SK-N-SH treated with all-trans-retinoic acid at 6 μM for 48 hours (cell line): ENCODE measurements around the gene FRYL.
"Not testable (repeated sequence)": the region's sequence is repeated elsewhere in the genome, so short reads cannot be mapped to it uniquely, and the experiment has no call there.

Source experiments
- ATAC-seq: fragments of 200-7000 bp; cut with Tn5 transposase; 3 replicates; pipeline ENCODE4 v1.9.1; 2020; ENCODE audit warnings: mild to moderate bottlenecking, moderate library complexity
- ARNTL ChIP-seq: fragments of 450-650 bp; formaldehyde crosslinking; IDR thresholded peaks from 2 replicates; pipeline ENCODE4 v1.5.0; 2020; ENCODE audit warnings: low read depth, mild to moderate bottlenecking, moderate library complexity, borderline replicate concordance
- BACH2 ChIP-seq: fragments of 250-450 bp; sonication (Bioruptor Pico); IDR thresholded peaks from 2 replicates; pipeline ENCODE4 v1.9.0; 2021; ENCODE audit warnings: mild to moderate bottlenecking, borderline replicate concordance
- CREB5 ChIP-seq: fragments of 250-450 bp; sonication (Bioruptor Pico); IDR thresholded peaks from 2 replicates; pipeline ENCODE4 v1.5.1; 2020; ENCODE audit warnings: low read depth, mild to moderate bottlenecking, moderate library complexity
- CSDC2 ChIP-seq: fragments of 250-450 bp; sonication (Bioruptor Pico); IDR thresholded peaks from 2 replicates; pipeline ENCODE4 v1.5.0; 2020; ENCODE audit warnings: mild to moderate bottlenecking, moderate library complexity
- ESRRG ChIP-seq: fragments of 250-450 bp; sonication (Bioruptor Pico); IDR thresholded peaks from 2 replicates; pipeline ENCODE4 v1.6.1; 2021; ENCODE audit warnings: mild to moderate bottlenecking
- GLIS3 ChIP-seq: fragments of 250-450 bp; sonication (Bioruptor Pico); IDR thresholded peaks from 2 replicates; pipeline ENCODE4 v1.5.0; 2020; ENCODE audit warnings: mild to moderate bottlenecking, moderate library complexity
- OSR1 ChIP-seq: fragments of 250-450 bp; sonication (Bioruptor Pico); IDR thresholded peaks from 2 replicates; pipeline ENCODE4 v1.8.0; 2022; ENCODE audit warnings: moderate library complexity, mild to moderate bottlenecking, inconsistent platforms
- PATZ1 ChIP-seq: fragments of 250-450 bp; sonication (Bioruptor Pico); IDR thresholded peaks from 2 replicates; pipeline ENCODE4 v1.8.0; 2020; ENCODE audit warnings: mild to moderate bottlenecking, moderate library complexity, borderline replicate concordance
- POU6F1 ChIP-seq: fragments of 250-450 bp; sonication (Bioruptor Pico); IDR thresholded peaks from 2 replicates; pipeline ENCODE4 v1.8.0; 2021; ENCODE audit warnings: low read depth, mild to moderate bottlenecking, moderate library complexity, borderline replicate concordance
- RARB ChIP-seq: fragments of 250-450 bp; sonication (Bioruptor Pico); IDR thresholded peaks from 2 replicates; pipeline ENCODE4 v1.8.0; 2021; ENCODE audit warnings: mild to moderate bottlenecking, moderate library complexity
- SNAI2 ChIP-seq: fragments of 250-450 bp; sonication (Bioruptor Pico); IDR thresholded peaks from 2 replicates; pipeline ENCODE4 v1.5.0; 2020; ENCODE audit warnings: mild to moderate bottlenecking, moderate library complexity
- TCF4 ChIP-seq: fragments of 250-450 bp; sonication (Bioruptor Pico); IDR thresholded peaks from 2 replicates; pipeline ENCODE4 v1.8.0; 2021; ENCODE audit warnings: mild to moderate bottlenecking, moderate library complexity, borderline replicate concordance
- TOX ChIP-seq: fragments of 250-450 bp; sonication (Bioruptor Pico); IDR thresholded peaks from 2 replicates; pipeline ENCODE4 v1.8.0; 2021; ENCODE audit warnings: mild to moderate bottlenecking, moderate library complexity, borderline replicate concordance
- TSHZ2 ChIP-seq: fragments of 250-450 bp; sonication (Bioruptor Pico); IDR thresholded peaks from 2 replicates; pipeline ENCODE4 v1.5.0; 2020; ENCODE audit warnings: mild to moderate bottlenecking, moderate library complexity
- ZFP3 ChIP-seq: fragments of 250-450 bp; sonication (Bioruptor Pico); IDR thresholded peaks from 2 replicates; pipeline ENCODE4 v1.5.0; 2020; ENCODE audit warnings: mild to moderate bottlenecking, moderate library complexity
- ZFP30 ChIP-seq: fragments of 450-650 bp; formaldehyde crosslinking; IDR thresholded peaks from 2 replicates; pipeline ENCODE4 v1.5.0; 2022; ENCODE audit warnings: mild to moderate bottlenecking, moderate library complexity
- ZNF565 ChIP-seq: fragments of 450-650 bp; formaldehyde crosslinking; conservative IDR thresholded peaks from 2 replicates; pipeline ENCODE4 v1.5.0; 2020; ENCODE audit warnings: low read depth, mild to moderate bottlenecking, moderate library complexity
- ZNF70 ChIP-seq: fragments of 450-650 bp; formaldehyde crosslinking; IDR thresholded peaks from 2 replicates; pipeline ENCODE4 v1.5.0; 2020; ENCODE audit warnings: mild to moderate bottlenecking, moderate library complexity

FRYL gene

GRCh38 chr4:48816971-48817370, 36.9 kb upstream of the FRYL start (continued):
- TF ChIP-seq TSHZ2 (CRISPR knock-in tag) = no peak
- TF ChIP-seq ARNTL (CRISPR knock-in tag) = no peak
- TF ChIP-seq POU6F1 (CRISPR knock-in tag) = no peak
- no peak for TF ChIP-seq CSDC2
- TF ChIP-seq ESRRG (CRISPR knock-in tag) = no peak

GRCh38 chr4:48816297-48816696, 36.2 kb upstream of the FRYL start:
- ATAC-seq = not testable (repeated sequence)

- TF ChIP-seq ZFP30 (CRISPR knock-in tag) = no peak
- TF ChIP-seq ZNF565 (CRISPR knock-in tag) = no peak
- TF ChIP-seq PATZ1 (CRISPR knock-in tag) = no peak
- TF ChIP-seq TCF4 (CRISPR knock-in tag) = no peak
- TF ChIP-seq ARNTL (CRISPR knock-in tag) = no peak
- TF ChIP-seq ESRRG (CRISPR knock-in tag) = no peak
- TF ChIP-seq POU6F1 (CRISPR knock-in tag) = no peak
- TF ChIP-seq GLIS3 (CRISPR knock-in tag) = no peak
- TF ChIP-seq RARB (CRISPR knock-in tag) = no peak
- TF ChIP-seq ZFP3 (CRISPR knock-in tag) = no peak
- TF ChIP-seq, all 23 proteins: peak for 0
- no peak for ATAC-seq
Measured at GRCh38 chr4:48815483-48815882, 35.4 kb upstream of the FRYL start.

- TF ChIP-seq OSR1 (CRISPR knock-in tag) (no peak), ZFP3 (CRISPR knock-in tag) (no peak), CSDC2 (no peak), ESRRG (CRISPR knock-in tag) (no peak), SNAI2 (no peak), CREB5 (CRISPR knock-in tag) (no peak), RARB (CRISPR knock-in tag) (no peak), ZFP30 (CRISPR knock-in tag) (no peak)
Measured at GRCh38 chr4:48813964-48814363, 33.9 kb upstream of the FRYL start.

GRCh38 chr4:48812866-48813265, 32.8 kb upstream of the FRYL start:
- TF ChIP-seq BACH2 (no peak), ZNF70 (no peak), SNAI2 (no peak), TOX (CRISPR knock-in tag) (no peak)
- ATAC-seq = no peak

More at GRCh38 chr4:48813964-48814363, 33.9 kb upstream of the FRYL start:
- ATAC-seq = no peak
